ENCODE measurements around the gene AMDHD2.
A peak's percentile ranks its signal among the peaks of the same experiment; 100 is the strongest.

Gene AMDHD2

DNA sequence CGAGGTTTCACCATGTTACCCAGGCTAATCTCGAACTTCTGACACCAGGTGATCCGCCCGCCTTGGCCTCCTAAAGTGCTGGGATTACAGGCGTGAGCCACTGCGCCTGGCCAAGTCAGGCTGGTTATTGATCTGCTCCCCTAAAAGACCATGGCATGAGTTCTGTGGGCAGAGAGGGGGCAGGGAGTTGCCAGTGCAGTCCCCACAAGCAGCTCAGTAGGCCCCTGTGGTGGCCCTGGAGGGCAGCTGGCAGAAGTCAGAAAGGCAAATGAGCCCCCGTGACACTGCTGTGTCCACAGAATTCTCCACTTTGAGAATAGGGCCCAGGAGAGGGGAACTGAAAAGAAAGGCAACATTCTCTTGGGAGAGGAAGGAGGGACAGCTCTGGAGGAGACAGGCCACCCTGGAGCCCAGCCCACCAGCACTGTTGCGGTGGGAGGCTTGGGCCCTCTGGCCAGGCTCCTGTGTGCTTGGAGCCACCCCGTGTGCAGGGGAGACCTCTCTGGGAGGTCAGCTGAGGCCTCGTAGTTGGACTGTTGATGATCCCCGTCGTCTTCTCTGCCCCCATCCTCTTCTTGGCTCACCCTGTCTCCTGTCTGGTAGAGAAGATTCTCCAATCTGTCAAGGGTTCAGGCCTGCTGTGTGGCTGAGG lies 2.1 kb upstream of the AMDHD2 start:
- DNase-seq = no peak

DNA sequence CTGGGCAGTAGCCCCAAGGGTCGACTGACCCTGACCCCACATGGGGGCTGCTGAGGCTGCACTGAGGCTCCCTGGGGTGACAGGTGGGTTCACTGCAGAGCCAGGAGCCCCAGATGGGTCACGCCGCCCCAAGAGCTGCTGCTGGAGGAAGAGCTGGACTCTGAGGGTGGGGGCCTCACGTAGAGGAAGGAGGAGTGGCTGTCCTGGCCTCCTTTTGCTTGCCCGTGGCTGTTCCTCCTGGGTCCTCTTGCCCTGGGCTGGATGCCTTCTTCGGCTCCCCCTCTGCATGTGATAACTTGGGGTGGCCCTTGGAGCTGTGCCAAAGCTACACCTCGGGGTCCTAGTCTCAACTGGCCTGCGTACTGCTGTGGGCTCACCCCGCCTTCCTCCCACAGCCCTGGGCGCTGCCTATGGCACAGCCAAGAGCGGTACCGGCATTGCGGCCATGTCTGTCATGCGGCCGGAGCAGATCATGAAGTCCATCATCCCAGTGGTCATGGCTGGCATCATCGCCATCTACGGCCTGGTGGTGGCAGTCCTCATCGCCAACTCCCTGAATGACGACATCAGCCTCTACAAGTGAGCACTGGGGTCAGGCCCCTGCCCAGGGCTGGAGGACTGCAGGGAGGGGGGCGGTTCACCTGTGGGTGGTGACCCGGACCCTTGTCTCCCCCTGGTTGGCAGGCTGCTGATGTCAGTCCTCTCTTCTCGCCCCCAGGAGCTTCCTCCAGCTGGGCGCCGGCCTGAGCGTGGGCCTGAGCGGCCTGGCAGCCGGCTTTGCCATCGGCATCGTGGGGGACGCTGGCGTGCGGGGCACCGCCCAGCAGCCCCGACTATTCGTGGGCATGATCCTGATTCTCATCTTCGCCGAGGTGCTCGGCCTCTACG lies 1.1 kb upstream of the AMDHD2 start:
- DNase-seq = no peak

DNA sequence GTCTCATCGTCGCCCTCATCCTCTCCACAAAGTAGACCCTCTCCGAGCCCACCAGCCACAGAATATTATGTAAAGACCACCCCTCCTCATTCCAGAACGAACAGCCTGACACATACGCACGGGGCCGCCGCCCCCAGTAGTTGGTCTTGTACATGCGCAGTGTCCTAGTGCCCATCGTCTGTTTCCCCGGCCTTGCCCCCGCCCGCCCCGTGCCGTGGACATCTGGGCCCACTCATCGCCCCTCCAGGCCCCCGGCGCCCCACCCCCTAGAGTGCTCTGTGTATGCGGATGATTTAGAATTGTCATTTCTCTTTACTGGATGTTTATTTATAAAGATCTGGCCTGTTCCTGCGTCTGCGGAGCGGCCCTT lies 475 bp upstream of the AMDHD2 start:
- no peak for DNase-seq

DNA sequence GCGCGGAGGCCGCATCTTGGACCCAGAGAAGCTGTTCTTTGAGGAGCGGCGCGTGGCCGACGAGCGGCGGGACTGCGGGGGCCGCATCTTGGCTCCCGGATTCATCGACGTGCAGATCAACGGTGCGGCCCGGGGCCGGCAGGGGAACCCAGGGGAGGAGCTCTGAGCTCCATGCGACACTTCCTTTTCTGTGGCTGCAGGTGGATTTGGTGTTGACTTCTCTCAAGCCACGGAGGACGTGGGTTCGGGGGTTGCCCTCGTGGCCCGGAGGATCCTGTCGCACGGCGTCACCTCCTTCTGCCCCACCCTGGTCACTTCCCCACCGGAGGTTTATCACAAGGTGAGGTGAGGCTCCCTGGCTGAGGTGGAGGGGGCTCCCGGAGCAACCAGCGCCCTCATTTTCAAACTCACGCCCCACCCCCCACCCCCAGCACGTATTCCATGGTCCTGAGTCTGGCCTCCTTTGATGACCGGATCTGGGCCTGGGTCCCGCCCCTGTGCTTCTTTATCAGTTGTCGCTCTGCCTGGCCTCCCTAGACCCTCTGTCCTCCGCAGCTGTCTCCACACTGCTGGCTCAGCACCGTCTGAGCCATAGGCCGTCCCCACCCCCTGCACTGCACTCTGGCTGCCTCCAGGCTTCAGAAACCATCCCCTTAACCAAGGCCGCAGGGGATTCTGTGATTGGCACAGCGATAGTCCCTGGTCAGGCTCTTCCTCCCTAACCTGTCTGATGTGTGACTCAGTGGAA lies 787 bp downstream of the AMDHD2 start:
- no peak for DNase-seq

DNA sequence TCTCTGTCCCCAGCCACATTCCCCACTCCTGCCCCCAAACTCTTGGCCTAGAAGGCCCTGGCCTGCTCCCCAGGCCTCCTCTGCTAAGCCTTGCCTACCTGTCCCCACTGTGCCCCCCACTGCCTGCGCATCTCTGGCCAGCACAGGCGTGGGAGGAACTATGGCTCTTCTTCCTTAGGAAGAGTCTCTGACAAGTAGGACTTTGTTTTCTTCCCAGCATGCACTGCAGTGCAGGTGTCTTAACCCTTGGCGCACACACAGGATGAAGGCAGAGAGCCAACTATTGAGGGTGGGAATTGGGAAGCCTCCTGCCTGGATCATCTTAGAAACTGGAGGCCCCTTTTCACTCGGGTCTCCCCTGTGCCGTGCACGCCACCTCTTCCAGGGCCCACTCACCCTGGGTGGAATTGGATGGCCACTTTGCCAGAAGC lies 3.6 kb downstream of the AMDHD2 start:
- no peak for DNase-seq

DNA sequence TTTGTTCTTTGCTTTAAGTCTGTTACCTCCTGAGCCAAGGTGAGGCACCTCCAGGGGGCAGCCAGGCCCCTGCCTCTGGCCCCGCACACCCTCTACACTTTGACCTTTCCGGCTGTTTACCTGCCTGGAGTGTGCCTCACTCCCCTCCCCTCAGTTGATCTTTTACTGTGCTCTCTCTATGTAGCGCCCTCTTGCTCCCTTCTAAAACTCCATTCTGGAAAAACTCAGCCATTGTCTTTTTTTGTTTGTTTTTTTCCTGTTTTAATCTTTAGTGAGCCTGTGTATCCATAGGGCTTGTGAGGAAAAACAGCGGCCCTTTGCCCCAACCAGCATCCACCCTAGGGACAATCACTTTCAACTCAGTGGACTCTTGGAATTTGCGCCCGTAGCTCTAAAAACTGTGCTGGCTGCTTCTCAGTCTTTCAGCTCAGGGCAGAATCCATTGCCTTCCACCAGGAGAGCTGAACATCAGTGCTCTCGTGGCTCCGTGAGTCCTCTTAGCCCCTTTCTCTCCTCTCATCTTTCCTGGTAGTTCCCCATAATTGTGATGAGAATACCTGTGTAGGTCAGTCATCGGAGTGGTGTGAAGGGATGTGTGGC lies 4.3 kb downstream of the AMDHD2 start:
- DNase-seq = no peak

DNA sequence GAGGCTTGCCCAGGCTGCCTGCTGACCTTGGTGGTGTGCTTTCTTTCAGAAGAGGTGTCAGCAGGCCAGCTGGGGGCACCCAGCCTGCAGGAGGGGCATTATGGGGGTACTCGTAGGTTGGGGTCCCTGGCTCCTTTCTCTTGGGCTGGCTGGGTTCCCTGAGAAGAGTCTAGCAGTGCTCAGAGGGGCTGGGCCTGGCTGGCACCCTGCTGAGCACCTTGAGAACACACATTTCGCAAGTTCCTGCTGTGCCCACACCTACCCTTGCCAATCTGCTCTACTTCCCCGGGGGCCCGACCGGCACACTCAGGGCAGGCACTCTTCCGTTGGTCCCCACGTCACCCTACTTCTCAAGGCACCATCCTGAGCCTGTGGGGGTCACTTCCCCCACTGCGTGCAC lies 6.0 kb downstream of the AMDHD2 start:
- DNase-seq = no peak

DNA sequence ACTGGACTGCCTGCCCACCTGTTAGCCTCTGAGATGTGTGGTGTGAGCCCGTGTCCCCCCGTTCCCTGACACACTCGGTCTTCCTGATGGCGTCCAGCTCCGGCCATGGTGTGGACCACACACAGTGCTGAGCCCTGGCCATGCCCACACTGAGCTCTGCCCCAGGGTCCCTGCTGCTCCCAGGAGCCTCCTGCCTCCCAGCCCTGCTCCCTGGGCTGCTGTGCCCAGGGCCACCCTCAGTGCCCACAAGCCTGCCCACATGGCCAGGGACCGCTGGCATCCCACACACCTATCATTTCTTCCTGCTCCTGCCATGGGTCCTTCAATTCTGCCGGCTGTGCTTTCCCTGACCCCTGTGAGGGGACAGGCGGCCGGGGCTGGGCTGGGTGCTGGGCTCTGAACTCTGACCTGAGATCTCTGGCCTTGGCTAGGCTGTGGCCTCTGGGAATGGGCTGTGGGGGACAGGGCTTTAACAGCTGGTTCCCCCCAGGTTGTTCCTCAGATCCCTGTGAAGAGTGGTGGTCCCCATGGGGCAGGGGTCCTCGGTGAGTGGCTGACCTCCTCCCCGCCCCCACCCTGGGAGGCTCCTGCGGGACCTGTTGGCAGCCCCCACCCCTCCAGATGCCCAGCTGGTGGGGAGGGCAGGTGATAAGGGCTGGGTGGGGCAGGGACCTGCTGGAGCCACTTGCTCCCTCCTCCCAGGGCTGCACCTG lies 7.1 kb downstream of the AMDHD2 start:
- DNase-seq = no peak

DNA sequence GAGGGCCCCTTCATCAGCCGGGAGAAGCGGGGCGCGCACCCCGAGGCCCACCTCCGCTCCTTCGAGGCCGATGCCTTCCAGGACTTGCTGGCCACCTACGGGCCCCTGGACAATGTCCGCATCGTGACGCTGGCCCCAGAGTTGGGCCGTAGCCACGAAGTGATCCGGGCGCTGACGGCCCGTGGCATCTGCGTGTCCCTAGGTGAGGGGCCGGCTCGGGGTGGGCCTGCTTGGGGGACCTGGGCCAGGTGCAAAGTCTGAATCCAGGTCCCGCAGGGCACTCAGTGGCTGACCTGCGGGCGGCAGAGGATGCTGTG lies 7.6 kb downstream of the AMDHD2 start:
- DNase-seq = no peak

DNA sequence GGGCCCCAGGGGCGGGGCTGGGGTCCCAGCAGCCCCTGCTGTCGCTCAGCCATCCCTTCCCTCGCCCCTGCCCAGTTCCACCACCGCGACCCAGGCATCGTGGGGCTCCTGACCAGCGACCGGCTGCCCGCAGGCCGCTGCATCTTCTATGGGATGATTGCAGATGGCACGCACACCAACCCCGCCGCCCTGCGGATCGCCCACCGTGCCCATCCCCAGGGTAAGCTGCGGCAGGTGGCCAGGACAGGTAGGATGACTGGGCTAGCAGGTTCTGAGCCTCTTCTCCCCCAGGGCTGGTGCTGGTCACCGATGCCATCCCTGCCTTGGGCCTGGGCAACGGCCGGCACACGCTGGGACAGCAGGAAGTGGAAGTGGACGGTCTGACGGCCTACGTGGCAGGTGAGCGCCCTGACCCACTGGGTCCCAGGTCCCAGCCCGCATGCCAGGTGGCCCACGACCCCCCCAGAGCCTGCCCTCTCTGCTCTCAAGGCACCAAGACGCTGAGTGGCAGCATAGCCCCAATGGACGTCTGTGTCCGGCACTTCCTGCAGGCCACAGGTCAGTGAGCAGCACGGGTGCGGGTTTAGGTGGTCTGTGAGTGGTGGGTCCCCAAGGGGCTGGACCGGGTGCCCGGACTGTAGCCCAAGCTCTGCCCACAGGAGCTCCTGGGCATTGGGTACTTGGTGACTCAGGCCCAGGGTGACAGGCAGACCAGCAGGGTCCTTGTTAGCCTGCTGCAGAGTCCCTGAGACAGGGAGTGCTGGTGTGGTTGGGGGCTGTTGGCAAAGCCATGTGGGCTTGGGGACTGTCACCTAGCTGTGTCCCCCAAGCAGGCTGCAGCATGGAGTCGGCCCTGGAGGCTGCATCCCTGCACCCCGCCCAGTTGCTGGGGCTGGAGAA lies 8.2 kb downstream of the AMDHD2 start:
- DNase-seq = no peak

DNA sequence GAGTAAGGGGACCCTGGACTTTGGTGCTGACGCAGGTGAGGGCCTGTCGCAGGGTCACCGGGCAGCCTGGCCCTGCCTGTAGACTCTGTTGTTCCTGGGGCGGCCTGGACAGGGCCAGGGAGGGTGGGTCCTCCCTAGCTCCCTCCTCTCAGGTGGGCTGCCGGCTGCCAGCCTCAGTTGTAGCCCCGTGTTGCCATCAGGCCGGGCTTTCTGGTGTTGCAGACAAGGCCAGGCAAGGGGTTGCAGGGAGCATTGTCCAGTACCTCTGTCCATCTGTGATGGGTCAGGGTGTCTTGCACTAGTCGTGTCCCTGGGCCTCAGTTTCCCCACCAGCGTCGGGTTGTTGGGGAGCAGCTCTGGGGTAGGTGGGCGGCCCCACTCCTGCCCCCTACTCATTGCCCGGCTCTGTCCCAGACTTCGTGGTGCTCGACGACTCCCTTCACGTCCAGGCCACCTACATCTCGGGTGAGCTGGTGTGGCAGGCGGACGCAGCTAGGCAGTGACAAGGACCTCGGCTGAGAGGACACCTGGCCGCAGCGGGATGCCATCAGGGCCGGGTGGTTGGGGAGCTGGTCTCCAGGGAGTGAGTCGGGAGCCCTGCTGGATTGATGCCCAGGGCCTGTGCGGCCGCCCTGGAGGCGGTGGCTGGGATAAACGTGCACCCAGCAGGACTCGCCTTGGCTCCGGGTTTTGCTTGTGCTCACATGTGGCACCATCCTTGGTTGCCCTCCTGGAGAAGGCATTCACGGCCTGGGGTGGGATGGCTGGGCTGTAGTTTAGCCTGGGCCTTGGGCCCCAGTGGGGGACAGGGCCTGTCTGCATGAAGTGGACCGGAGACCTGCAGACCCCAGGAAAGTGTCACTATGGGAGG lies 9.1 kb downstream of the AMDHD2 start:
- DNase-seq = no peak

DNA sequence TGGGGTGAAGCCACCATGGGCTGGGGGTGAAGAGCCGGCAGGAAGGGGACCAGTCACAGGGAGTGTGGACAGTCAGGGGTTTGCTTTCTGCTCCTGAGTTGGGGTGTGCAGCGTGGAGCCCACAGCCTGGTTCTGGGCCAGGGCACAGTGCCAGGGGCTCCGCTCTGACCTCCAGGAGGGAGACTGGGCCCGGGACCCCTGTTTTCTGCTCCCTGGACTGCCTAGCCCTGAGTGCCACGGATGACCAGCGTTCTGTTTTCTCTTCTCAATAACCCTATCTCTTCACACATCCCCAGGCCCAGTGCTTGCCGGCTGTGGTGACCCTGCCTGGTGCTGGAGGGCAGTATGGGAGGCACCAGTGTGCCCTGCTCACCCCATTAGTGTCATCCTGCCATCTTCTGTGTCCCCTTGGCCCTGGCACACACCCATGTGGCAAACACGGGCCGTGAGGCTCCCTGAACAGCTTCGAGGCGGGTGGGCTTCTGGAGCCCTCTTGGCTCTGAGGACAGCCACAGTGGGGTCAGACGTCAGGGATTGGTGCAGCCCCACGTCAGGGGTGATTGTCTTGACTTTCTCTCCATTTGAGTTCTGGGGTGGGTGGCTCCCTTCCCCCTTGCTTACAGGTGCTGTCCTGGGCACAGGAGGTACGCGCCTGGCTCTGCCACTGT lies 9.9 kb downstream of the AMDHD2 start:
- no peak for DNase-seq

DNA sequence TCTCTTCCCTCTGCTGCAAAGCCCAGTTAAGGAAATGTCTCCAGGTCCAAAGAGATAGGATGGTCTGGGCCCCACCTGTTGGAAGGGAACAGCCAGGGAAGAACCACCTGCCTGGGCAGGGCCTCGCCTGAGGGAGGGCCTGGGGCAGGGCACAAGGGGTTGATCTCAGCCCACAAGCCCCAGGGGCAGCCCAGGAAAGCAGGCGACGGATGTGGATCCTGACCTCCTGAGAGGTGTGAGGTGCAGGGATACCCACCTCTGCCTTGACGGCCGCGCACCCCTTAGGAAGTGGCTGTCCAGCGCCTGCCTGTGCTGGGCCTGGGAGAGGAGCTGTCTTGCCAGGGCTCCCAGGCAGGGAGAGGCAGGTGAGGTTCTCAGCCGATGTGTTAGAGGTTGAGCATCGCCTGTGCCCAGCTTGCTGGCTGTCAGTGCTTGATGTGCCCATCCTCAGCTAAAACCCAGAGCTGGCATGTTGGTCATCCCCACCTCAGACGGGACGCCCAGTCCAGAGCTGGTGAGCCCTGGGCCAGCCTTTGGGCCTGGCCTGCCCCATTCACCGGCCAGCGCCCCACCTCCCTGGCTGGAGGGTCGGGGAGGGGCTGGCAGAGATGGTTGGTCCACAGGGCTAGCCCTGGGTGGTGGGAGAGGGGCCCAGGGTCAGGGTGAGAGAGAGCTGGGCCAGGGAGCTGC lies 10.6 kb downstream of the AMDHD2 start:
- DNase-seq = no peak

DNA sequence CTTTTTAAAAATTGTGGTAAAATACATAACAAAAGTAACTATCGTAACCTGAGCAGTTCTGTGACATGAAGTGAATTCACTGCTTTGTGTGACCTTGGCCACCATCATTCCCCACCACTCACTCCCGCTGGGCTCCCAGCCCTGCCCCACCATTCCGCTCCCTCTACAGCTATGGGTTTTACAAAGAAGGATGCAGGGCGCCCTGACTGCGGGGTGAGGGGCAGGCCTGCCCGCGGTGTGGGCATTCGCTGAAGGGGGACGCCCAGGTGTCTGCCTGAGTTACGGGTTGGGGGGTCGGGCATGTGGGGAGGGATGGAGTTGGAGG lies 11.2 kb downstream of the AMDHD2 start, which contains the start of gene CEMP1:
Gene CEMP1, minus strand, starts transcription at position 38 of the 325 bp plus-strand sequence. CDS start 335 bp downstream, outside the sequence.
- DNase-seq = no peak

DNA sequence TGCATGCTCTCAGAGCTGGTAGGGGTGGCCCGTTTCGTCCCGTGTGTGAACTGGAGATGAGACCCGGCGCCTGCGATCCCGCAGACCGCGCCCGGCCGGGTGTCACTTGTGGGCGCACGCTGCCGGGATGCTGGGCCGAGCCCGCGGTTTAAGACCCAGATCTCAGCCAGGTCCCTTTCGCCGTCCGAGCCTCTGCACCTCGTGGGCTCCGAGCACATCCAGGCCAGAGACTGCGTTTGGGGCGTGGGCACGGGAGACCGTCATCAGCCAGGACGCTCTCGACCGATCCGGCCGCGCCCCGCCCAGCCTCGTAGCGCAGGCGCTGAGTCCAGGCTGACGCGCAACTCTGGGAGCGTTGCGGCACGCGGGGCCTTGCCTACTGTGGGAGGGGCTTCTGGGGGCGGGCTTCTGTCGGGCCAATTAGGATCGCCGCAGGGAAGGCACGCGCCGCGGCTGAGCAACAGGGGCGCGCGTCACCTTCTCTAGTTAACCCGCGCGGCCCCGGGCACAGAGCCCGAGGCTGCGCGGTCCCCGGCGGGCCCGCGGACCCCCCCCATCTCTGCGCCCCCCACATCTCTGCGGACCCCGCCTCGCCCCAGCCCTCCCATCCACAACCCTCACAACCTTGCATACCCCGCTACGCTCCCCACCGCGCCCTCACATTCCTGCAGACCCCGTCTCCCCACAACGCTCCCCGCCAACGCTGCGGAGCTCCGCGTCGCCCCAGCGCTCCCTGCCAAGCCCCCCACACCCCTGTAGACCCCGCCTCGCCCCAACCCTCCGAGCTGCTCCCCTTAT lies 11.7 kb downstream of the AMDHD2 start:
- peak; percentile 95 to 100 (median 96) for DNase-seq

DNA sequence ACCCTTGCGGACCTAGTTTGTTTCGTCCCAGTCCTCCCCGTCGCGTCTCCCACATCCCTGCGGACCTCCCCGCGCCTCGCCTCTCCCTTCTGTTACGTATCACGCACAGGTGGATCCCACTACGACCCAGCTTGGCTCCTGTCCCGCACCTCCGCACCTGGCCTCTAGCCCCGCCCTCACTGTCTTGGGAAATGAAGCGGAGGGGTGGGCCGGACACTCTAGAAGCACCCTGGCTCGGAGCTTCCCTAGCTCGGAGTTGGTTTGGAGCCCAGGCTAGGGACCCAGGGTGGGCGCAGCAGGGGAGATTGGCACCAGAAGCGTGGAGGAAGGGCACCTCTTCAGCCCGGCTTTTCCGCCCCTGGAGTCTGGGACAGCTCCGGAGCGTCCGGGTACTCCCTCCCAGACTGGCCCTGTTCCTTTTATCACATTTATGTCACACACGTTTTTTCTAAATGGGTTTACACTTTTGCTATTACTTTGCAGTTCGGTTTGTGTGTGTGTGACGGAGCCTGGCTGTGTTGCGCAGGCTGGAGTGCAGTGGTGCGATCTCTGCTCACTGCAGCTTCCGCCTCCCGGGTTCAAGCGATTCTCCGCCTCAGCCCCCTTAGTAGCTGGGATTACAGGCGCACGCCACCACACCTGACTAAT lies 12.4 kb downstream of the AMDHD2 start:
- peak; percentile 59 to 72 (median 64) for DNase-seq

DNA sequence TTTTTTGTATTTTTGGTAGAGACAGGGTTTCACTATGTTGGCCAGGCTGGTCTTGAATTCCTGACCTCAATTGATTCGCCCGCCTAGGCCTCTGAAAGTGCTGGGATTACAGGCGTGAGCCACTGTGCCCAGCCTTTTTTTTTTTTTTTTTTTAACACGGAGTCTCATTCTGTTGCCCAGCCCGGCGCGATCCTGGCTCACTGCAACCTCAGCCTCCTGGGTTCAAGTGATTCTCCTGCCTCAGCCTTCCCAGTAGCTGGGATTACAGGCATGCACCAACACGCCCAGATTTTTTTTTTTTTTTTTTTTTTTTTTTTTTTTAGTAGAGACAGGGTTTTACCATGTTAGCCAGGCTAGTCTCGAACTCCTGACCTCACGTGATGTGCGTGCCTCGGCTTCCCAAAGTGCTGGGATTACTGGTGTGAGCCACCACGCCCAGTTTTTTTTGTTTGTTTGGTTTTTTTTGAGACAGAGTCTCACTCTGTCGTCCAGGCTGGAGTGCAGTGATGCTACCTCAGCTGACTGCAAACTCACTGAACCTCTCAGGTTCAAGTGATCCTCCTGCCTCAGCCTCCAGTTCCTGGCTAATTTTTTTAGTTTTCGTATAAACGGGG lies 13.1 kb downstream of the AMDHD2 start:
- DNase-seq = peak in 1 of 3 experiments; percentile 59

DNA sequence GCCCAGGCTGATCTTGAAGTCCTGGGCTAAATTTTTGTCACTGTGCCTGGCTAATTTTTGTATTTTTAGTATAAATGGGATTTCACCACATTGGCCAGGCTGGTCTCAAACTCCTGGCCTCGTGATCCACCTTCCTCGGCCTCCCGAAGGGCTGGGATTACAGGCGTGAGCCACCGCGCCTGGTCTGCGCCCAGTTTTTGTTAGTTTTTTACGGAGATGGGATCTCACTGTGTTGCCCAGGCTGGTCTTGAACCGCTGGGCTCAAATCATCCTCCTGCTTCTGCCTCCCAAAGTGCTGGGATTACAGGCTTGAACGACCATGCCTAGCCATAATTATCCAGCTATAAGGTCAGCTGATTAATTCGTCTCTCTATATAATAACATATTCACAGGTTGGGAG lies 13.7 kb downstream of the AMDHD2 start:
- DNase-seq = no peak

Data from NCI-H1417 (cell line).